Thyroid gland (tissue), 4 donors: ENCODE data around the gene YARS1.

Experiments
- CTCF ChIP-seq, 6 experiments: fragments of 200-600 bp in 3 of 6; fragments of 450-650 bp in 3 of 6; sonication (generic) in 3 of 6; IDR thresholded peaks; one replicate each; pipeline ENCODE4 v1.5.1; 2016 to 2019; ENCODE audit warnings: antibody characterized with exemption in 6 of 6, mild to moderate bottlenecking in 2 of 6, inconsistent platforms in 1 of 6, moderate library complexity in 1 of 6
- POLR2A ChIP-seq, 2 donors: fragments of 450-650 bp; IDR thresholded peaks; one replicate each; pipeline ENCODE4 v1.6.1; 2017; ENCODE audit warnings: antibody characterized with exemption in 2 of 2, mild to moderate bottlenecking in 2 of 2, moderate library complexity in 1 of 2

GRCh38 chr1:32864375-32865019, 47.3 kb upstream of the YARS1 start:
- TF ChIP-seq CTCF (IDR thresholded peaks at IDR 0.05) (no peak), POLR2A (IDR thresholded peaks at IDR 0.05) (no peak)
